Fibroblast of skin of left quadriceps (primary cell): Measurements from ENCODE around the gene MRGPRF.

Experiments used
- DNase-seq, 2 experiments: peaks; one replicate each; pipeline ENCODE4 v3.0.0-alpha.2; 2013; ENCODE audit warnings: low read depth in 2 of 2

Gene MRGPRF

DNA sequence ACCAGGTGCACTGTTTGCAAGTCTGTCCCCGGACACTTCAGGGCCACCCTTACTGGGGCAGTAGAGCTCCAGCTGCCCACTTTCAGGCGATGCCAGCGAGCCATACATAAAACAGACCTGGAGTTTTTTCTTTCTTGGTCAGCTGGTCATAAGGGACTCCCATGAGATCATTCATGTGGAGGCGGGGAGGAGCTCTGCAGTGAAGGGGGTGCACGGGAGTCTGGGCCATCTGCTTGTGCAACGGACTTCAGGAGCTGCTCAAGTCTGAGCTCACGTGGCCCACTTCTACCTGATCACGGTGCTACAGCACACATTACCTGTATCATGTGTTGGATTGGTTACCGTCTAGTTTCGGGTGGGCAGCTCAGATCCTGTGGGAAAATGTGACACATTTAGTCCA, 9.2 kb upstream of the MRGPRF start:
- no peak for DNase-seq

DNA sequence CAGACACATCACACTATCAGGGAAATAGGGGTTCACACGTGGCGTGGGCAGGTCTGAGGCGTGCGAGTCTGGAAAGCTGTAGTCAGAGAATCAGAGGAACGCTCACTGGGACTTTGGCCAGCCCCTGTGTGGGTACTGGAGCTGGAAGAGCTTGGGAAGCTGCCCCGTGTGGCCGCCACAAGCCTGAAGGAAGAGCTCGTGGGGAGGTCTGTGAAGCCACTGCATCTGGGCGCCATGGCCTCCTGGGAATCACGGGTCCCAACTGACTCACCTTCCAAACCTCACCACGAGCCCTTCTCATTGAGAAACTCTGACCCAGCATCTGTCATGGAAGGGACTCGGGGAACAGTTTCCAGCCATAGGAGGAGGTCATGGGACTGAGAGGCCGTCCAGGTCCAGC, 5.9 kb upstream of the MRGPRF start:
- no peak for DNase-seq

GRCh38 chr11:69017951-69018350, 4.9 kb upstream of the MRGPRF start:
- no peak for DNase-seq

DNA sequence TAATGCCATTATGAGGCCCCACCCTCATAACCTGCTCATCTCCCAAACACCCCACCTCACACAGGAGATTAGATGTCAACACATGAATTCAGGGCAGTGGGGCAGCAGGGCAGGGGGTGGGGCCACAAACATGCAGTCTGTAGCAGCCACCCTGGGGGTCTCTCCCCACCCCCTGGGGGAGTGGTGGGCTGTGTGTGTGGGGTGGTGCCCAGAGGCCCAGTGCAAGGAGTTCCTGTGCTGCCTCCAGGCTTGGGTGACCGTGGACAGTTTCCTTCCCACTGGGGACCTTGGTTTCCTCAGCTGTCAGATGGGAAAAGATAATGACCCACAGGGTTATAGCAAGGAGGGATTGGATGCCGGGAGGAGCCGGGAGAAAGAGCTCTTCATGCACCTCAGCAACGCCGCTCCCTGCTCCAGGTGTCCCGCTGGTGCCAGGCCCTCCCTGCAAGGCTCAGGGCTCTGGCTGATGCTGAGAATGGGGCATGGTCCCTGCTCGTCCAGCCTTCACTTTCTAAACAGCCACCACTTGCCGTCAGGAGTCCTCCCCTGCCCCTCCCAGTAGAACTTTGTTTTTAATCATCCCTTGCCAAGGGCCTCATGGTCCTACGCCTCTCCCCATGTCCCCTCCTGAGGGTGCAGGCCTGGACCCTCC, 2.0 kb upstream of the MRGPRF start:
- DNase-seq: no peak

DNA sequence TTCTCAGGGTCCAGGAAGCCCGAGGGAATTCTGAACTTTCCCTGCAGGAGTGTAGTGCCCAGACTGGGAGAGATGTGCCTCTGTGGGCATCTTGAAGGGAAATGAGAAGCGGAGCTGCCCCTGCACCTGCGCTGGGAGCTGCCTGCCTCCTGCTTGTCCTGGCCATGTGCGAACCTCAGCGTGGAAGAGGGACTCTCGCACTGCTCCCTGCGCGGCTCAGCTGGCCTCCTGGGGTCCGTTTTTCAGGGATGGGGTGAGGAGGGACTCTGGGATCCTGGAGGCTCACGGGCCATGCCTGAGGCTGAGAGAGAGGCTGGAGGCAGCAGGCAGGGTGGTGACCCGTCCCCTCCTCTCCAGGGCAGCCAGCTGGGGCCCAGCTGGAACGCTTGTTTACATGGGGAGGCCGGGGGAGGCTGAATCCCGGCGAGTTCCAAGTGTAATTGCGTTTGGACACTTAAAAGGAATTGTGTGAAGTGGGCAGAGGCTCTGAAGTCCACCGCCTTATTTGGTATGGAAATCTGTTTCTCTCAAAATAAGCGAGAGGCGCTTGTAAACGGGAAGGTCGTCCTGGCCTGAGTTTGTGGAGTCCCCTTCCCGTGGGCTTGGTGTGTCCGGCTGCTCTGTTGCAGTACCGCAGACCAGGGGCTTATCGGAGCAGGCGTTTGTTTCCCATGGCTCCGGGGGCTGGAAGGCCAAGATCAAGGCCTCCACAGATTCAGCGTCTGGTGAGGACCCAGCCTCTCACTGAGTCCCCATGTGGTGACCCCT, 1.2 kb upstream of the MRGPRF start:
- no peak for DNase-seq

GRCh38 chr11:69012092-69013008, 696 bp downstream of the MRGPRF start:
- no peak for DNase-seq

- DNase-seq: no peak
Observed at GRCh38 chr11:69011624-69012091, 1.4 kb downstream of the MRGPRF start.

GRCh38 chr11:69010964-69011623, 2.0 kb downstream of the MRGPRF start:
- DNase-seq: peak; percentile 62 to 66

DNA sequence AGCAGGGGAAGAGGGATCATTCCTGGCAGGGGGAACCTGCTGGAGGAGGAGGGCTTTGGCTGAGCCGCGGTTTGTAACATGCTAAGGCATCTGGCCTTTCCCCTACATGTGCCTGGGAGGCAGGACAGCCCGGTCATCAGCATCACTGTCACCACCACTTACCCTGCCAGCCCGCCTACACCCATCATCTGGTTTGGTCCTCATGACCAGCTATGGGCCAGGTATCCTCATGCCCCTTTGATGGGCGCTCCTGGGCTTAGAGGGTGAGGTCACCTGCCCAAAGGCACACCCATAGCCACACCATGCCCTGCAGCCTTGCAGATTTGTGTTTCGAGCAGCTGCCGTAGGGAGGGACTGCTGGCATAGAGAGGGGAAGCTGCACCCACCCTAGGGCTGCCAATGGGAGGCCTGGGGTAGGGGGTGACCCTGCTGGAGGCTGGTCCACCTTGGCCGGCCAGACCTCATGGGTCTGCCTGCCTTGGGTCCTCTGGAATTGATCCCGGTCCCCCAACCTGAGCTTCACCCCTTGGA, 2.6 kb downstream of the MRGPRF start:
- DNase-seq: no peak

DNA sequence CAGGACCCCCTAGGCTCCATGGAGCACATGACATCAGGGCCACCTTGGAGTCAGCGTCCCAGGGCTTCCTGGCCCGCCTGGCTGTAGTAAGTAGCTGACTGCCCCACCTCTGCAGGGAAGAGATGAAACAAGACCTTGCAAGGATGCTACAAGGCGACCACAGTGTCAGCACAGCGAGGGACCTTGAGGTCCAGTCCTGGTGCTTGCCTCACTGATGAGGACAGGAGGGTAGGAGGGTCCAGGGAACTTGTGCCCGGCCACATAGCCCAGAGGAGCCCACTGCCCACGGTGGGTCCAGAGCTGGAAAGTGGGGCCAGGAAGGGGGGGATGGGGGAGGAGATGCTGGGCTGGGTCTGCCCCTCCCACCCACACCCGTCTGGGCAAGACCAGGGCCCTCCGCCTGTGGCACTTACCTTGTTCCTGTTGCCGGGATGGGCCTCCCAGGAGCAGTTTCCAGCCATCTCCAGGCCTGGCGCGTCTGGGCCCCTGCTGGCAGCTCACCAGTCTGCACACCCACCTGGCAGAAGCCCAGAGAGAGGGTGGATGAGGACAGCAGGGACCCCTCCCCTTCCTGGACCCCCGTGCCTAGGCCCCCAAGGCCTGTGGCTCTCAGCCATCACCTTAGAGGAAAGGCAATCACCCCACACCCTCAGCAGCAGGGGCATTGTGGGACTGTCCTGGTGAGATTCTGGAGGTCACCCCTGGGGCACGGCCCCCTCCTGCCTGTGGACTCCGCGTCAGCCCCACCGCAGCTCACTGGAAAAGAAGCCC, 3.4 kb downstream of the MRGPRF start:
- DNase-seq: no peak

GRCh38 chr11:69008737-69009440, 4.2 kb downstream of the MRGPRF start:
- DNase-seq: peak; percentile 77 to 79

- DNase-seq: no peak
Observed at GRCh38 chr11:69007975-69008381, 5.1 kb downstream of the MRGPRF start.

- no peak for DNase-seq
Observed at GRCh38 chr11:69006816-69007215, 6.2 kb downstream of the MRGPRF start.

- DNase-seq: no peak
Observed at GRCh38 chr11:69005631-69006368, 7.2 kb downstream of the MRGPRF start.

- DNase-seq: no peak
Observed at GRCh38 chr11:69005183-69005630, 7.8 kb downstream of the MRGPRF start.

- no peak for DNase-seq
Observed at GRCh38 chr11:69004411-69005182, 8.4 kb downstream of the MRGPRF start.

GRCh38 chr11:69003866-69004367, 9.1 kb downstream of the MRGPRF start:
- DNase-seq: no peak

GRCh38 chr11:69003301-69003865, 9.7 kb downstream of the MRGPRF start:
- DNase-seq: no peak
